ENCODE data around the gene KRTAP4-4.
"Not testable (repeated sequence)": the region's sequence is repeated elsewhere in the genome, so short reads cannot be mapped to it uniquely, and the experiment has no call there.

KRTAP4-4 gene

DNA sequence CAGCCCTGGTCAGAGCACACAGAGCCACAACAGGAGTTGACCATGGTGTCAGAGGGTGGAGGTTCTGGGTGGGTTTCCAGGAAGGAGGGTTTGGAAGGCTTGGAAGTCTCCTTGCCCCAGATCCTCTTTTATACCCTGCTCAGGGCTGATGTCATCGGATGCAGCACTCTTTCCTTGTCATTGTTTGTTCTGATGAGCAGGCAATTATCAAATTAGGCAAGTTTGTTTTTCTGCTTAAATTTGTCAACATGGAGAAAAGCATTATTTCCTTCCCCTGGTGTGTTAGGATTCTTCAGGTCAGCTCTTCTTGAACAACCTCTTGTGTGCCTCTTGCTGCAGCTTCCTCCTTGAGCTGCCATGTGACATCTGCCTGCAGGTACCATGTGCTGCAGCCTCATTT, at the start of gene KRTAP4-4:
TSS of gene KRTAP4-4 (minus strand) at position 101 of the 400 bp plus-strand sequence. CDS start at position 44, 57 bp downstream.
- DNase-seq = no peak

- DNase-seq = no peak
Measured at GRCh38 chr17:41199421-41200078, 39.0 kb upstream of the KRTAP4-4 start.

DNA sequence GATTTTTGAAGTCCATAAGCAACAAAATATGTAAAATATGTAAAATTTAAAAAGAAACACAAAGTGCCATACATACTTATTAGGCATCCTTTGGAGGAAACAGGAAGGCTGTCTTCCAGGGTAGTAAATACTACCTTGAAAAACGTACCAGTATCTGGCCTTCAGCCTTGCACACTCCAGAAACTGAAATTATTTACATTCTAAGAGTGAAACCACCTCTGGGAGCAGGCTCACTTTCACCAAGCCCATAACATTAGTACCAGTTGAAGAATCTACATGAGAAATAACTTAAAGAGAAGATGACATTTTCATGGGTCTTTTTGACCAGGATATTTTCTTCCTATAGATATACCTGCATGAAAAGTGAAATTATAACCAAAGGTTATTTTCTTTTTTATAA, 35.5 kb upstream of the KRTAP4-4 start:
- DNase-seq = no peak

DNA sequence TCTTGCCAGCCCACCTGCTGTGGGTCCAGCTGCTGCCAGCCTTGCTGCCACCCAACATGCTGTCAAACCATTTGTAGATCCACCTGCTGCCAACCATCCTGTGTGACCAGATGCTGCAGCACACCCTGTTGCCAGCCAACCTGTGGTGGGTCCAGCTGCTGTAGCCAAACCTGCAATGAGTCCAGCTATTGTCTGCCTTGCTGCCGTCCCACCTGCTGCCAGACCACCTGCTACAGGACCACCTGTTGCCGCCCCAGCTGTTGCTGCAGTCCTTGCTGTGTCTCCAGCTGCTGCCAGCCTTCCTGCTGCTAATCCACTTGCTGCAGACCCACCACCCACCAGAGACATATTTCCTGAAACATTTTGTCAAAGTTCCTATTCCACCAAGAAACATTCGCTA, 29.8 kb upstream of the KRTAP4-4 start:
- no peak for DNase-seq

DNA sequence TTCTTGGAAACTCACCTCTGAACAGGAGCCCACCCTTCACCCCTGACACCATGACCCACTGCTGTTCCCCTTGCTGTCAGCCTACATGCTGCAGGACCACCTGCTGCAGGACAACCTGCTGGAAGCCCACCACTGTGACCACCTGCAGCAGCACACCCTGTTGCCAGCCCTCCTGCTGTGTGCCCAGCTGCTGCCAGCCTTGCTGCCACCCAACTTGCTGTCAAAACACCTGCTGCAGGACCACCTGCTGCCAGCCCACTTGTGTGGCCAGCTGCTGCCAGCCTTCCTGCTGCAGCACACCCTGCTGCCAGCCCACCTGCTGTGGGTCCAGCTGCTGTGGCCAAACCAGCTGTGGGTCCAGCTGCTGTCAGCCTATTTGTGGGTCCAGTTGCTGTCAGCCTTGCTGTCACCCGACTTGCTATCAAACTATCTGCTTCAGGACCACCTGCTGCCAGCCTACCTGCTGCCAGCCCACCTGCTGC, 29.3 kb upstream of the KRTAP4-4 start, which contains the start of gene KRTAP9-1:
TSS of gene KRTAP9-1 (plus strand) at position 51 of the 482 bp plus-strand sequence. CDS start at position 51, 0 bp downstream.
- not testable (repeated sequence) for DNase-seq

DNA sequence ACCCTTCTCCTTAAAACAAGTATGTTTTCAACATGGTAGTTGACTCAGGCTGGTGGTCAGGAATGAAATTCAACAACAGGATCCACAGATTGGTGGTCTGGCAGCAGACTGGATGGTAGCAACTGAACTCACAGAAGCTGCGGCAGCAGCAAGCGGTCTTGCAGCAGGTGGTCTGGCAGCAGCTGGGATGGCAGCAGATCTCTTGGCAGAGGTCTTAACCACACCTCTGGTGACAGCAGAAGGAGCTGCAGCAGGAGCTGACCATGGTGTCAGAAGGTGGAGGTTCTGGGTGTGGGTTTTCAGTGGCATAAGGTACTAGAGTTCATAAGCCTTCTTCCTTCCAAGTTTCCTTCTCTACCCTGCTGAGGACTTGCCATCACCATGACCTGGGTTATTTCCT, 26.3 kb upstream of the KRTAP4-4 start:
- no peak for DNase-seq

DNA sequence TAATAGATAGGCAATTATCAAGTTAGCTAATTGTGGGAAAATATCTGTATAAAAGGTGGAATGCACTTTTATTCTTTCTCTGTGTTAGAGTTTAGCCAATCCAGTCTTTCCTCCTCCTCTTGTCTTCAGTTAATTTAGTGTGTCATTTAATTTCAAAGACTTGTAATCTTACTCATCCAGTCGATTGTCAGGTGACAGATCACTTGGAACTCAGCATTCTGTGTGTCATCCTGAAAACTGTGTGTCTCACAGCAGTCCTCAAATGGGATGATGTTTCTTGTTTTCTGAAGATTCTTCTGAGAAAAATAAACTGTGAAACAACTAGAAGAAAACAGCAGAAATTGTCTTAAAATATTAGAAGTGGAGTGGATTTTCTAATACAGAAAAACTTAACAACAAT, 24.5 kb upstream of the KRTAP4-4 start:
- DNase-seq = no peak

DNA sequence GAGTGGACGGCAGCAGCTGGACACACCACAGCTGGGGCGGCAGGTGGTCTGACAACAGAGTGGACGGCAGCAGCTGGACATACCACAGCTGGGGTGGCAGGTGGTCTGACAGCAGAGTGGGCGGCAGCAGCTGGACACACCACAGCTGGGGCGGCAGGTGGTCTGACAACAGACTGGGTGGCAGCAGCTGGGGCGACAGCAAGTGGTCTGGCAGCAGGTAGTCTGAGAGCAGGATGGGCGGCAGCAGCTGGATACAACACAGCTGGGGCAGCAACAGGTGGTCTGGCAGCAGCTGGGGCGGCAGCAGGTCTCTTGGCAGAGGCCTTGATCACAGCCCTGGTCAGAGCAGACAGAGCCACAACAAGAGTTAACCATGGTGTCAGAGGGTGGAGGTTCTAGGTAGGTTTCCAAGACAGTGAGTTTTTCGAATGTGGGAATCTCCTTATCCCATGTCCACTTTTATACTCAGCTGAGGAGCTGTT, 24.0 kb upstream of the KRTAP4-4 start, which contains the start of gene KRTAP4-1:
TSS of gene KRTAP4-1 (minus strand) at position 432 of the 482 bp plus-strand sequence. CDS start at position 375, 57 bp downstream.
- DNase-seq = no peak

DNA sequence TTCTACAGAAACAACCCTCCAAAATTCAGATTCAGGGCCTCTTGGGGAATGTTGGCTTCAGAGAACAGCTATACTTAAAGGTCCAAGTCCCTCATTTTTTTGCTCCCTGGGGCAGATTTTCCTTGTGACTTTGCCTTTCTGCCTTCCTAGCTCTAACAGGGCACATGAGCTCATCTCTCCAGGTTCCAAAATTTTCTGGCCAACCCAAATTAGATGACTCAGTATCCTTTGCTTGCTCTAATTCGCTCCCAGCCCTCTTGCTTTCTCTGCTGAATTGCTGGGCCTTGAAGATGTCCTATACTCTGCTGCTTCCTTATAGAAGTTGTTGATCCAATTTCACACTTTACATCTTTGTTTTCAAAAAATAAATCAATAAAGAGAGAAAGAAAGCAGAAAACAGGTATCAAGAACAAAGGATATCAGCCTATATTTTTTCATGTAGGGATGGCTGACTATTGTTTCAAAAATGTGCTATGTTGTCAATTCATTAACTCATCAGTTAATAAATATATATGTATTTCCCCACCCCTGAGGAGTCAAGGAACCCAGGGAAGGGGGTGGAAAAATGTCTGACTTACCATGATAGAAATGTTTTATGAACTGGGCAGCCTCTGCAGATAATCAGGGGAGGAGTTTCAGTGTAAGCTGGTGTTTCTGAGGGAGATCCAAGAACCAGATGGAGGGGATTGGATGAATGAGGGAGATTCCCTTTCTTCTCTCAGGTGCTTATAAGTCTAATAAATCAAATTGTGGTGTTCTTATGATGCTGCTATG, 18.5 kb upstream of the KRTAP4-4 start:
- DNase-seq = peak; percentile 5

- DNase-seq = peak; percentile 76
Measured at GRCh38 chr17:41178341-41178740, 17.8 kb upstream of the KRTAP4-4 start.

DNA sequence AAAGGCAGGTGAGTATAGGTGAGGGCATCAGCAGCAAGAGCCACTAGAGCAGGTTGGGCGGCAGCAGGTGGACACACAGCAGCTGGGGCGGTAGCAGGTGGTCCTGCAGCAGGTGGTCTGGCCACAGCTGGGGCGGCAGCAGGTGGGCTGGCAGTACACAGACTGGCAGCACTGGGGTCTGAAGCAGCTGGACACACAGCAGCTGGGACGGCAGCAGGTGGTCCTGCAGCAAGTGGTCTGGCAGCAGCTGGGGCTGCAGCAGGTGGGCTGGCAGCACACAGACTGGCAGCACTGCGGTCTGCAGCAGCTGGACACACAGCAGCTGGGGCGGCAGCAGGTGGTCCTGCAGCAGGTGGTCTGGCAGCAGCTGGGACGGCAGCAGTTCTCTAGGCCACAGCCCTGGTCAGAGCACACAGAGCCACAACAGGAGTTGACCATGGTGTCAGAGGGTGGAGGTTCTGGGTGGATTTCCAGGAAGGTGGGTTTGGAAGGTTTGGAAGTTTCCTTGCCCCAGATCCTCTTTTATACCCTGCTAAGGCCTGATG, 17.3 kb upstream of the KRTAP4-4 start, which contains the start of gene KRTAP4-2:
TSS of gene KRTAP4-2 (minus strand) at position 495 of the 545 bp plus-strand sequence. CDS start at position 438, 57 bp downstream.
- DNase-seq = no peak

- peak; percentile 38 for DNase-seq
Measured at GRCh38 chr17:41176744-41177387, 16.3 kb upstream of the KRTAP4-4 start.

DNA sequence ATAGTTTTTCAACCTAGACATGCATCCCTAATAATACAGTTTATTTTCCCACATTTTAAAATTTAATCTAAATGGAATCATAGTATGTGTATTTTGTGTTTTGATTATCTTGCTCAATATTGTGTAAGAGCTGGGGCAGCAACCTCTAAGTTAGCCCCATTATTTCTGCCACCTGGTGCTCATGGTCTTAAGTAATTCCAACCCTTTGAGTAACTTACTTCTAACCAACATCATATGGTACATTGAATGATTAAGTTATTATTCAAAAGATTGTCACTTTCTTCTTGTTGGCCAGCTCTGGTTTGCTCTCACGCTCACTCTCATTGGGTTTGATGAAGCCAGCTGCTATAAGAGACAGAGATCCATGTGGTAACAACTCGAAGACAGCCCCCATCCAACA, 11.3 kb upstream of the KRTAP4-4 start:
- no peak for DNase-seq

- no peak for DNase-seq
Measured at GRCh38 chr17:41168121-41168520, 7.6 kb upstream of the KRTAP4-4 start, which contains the start of gene KRTAP4-3. Gene KRTAP4-3 (minus strand): TSS chr17:41168221. CDS start chr17:41168172, 49 bp downstream.

GRCh38 chr17:41167561-41167960, 7.0 kb upstream of the KRTAP4-4 start:
- no peak for DNase-seq

DNA sequence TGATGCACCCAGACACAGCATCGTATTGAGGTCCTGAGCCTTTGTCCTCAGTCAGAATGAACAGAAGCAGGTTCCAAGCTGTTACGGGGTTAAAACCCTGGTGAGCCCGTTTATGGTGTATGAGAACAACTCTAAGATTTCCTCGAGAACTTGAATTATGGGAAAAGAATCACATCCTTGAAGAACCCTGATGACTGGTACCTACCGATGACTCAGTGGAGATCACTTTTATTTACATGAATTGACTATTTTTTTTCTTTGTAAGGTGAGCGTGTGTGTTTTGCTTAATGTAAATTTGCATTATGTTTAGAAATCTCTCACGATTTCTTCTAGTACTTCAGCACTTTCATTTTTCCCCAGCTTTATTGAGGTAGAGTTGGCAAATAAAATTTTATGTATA, 3.3 kb upstream of the KRTAP4-4 start:
- no peak for DNase-seq

DNA sequence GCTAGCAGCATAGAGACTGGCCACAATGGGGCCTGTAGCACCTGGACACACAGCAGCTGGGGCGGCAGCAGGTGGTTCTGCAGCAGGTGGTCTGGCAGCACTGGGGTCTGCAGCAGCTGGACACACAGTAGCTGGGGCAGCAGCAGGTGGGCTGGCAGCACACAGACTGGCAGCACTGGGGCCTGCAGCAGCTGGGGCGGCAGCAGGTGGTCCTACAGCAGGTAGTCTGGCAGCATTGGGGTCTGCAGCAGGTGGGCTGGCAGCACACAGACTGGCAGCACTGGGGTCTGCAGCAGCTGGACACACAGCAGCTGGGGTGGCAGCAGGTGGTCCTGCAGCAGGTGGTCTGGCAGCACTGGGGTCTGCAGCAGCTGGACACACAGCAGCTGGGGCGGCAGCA, 358 bp downstream of the KRTAP4-4 start:
- DNase-seq = not testable (repeated sequence)

GRCh38 chr17:41153856-41154255, 6.7 kb downstream of the KRTAP4-4 start:
- DNase-seq = no peak

GRCh38 chr17:41151525-41151924, 9.0 kb downstream of the KRTAP4-4 start:
- DNase-seq = no peak

GRCh38 chr17:41150026-41150425, 10.5 kb downstream of the KRTAP4-4 start:
- no peak for DNase-seq

GRCh38 chr17:41149652-41149985, 10.9 kb downstream of the KRTAP4-4 start, which contains the start of gene KRTAP4-5:
Gene KRTAP4-5 (minus strand): TSS chr17:41149825. CDS start chr17:41149767, 58 bp downstream.
- no peak for DNase-seq

GRCh38 chr17:41148971-41149651, 11.4 kb downstream of the KRTAP4-4 start:
- DNase-seq = not testable (repeated sequence)
